Natural killer cell (primary cell): ENCODE measurements around the gene TXNDC16. TPM values are rescaled to one million over a fixed set of nuclear protein-coding genes. Genes with fewer than 3 reads are reported as not detected.

Experiments used
- ATAC-seq, 3 donors: fragments of 150-1000 bp in 2 of 3; fragments of 200-7000 bp in 1 of 3; cut with Tn5 transposase; 1 replicate in 1 of 3; 2 replicates in 2 of 3; pipeline ENCODE4 v1.10.0; 2021; ENCODE audit warnings: mild to moderate bottlenecking in 2 of 3, moderate library complexity in 2 of 3
- DNase-seq, 2 donors: peaks; one replicate each; pipeline versions ENCODE4 v3.0.0 to v3.0.0-alpha.2; 2013 to 2021; ENCODE audit warnings: mixed read lengths in 1 of 2
- H3K27ac ChIP-seq: one replicate; pipeline ENCODE4 v1.5.1; 2013; ENCODE audit warnings: mild to moderate bottlenecking, low read length
- H3K27me3 ChIP-seq: one replicate; pipeline ENCODE4 v1.6.1; 2013; ENCODE audit warnings: low read length; ENCODE audit not compliant: control insufficient read depth, insufficient read depth
- H3K36me3 ChIP-seq: one replicate; pipeline ENCODE4 v1.6.1; 2013; ENCODE audit warnings: low read length; ENCODE audit not compliant: control insufficient read depth, insufficient read depth
- H3K4me1 ChIP-seq: one replicate; pipeline ENCODE4 v1.6.1; 2013; ENCODE audit warnings: low read length; ENCODE audit not compliant: control insufficient read depth, insufficient read depth
- H3K4me3 ChIP-seq: one replicate; pipeline ENCODE4 v1.5.1; 2013; ENCODE audit warnings: low read length
- H3K9me3 ChIP-seq: one replicate; pipeline ENCODE4 v1.6.1; 2013; ENCODE audit warnings: low read length; ENCODE audit not compliant: control insufficient read depth, insufficient read depth
- H3K27ac Mint-ChIP-seq, 2 donors: one replicate each; pipeline ENCODE4 v1.8.0; 2022; ENCODE audit warnings: mild to moderate bottlenecking in 2 of 2, mixed read lengths in 2 of 2, moderate library complexity in 1 of 2
- H3K27me3 Mint-ChIP-seq, 2 donors: one replicate each; pipeline ENCODE4 v1.8.0; 2022; ENCODE audit warnings: low read depth in 2 of 2, mixed read lengths in 2 of 2
- H3K36me3 Mint-ChIP-seq: one replicate; pipeline ENCODE4 v1.8.0; 2022; ENCODE audit warnings: mixed read lengths
- H3K4me1 Mint-ChIP-seq, 2 donors: one replicate each; pipeline ENCODE4 v1.8.0; 2022; ENCODE audit warnings: mixed read lengths in 2 of 2
- H3K4me3 Mint-ChIP-seq: one replicate; pipeline ENCODE4 v1.8.0; 2022; ENCODE audit warnings: mild to moderate bottlenecking, moderate library complexity, mixed read lengths
- H3K9me3 Mint-ChIP-seq, 2 donors: one replicate each; pipeline ENCODE4 v1.8.0; 2022; ENCODE audit warnings: mixed read lengths in 2 of 2
- CTCF ChIP-seq: fragments of 200-600 bp; IDR thresholded peaks from one replicate; pipeline ENCODE4 v1.8.0; 2022; ENCODE audit warnings: antibody characterized with exemption
- WGBS: methylation state at CpG from one replicate; pipeline ENCODE4 v1.1.7; 2013; ENCODE audit warnings: missing lambda C conversion rate; ENCODE audit not compliant: insufficient coverage; 5-methylcytosine and 5-hydroxymethylcytosine counted together
- intact Hi-C: fragments of 100-400 bp; cut with micrococcal nuclease; formaldehyde crosslinking; loops from one replicate; pipeline ENCODE4 v1.14.2; 2022
- total RNA-seq, 4 donors: library from RNA; stranded (reverse); fragments of 120-200 nt in 1 of 4; gene quantifications; one replicate each; pipeline versions ENCODE4 v1.2.3 to v1.2.4, GENCODE V29; 2013 to 2022

TXNDC16 gene
- total RNA-seq, 3 donors from 2014 or later (not counting 1 experiment from before 2014, with no cell fraction given), result 16.5 to 22.0 (median 20.7) TPM

DNA sequence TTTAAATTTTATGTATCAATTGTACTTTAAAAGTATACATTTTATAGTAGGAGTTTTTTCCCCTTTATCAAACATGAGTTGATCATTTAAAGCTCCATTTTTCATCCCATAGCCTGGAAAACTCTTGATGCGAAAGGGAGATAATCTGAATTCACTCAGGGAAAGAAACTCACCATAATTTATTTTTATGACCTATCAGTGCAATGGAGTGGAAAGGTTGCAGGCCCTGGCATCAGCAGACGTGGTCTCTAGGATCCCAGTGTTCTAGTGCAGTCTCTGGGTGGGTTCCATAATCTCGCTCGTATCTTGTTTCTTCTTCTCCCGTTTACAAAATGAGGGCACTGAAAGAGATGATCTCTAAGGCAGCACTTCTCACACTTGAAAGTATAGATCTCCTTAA is 153.2 kb downstream of the TXNDC16 start:
- Mint-ChIP-seq H3K9me3 (no peaks in the 10 kb centered on the region), H3K36me3 (peaks cover 7% of the 10 kb centered on the region), H3K27ac (no peak overlapping the region), H3K27me3 (peaks cover 0 to 3% of the 10 kb centered on the region in 2 donors), H3K4me3 (no peak overlapping the region), H3K4me1 (peaks cover 46 to 48% of the 10 kb centered on the region in 2 donors)
- Histone ChIP-seq H3K4me1 (peaks cover 6% of the 10 kb centered on the region), H3K27ac (no peak overlapping the region), H3K4me3 (no peak overlapping the region), H3K36me3 (no peaks in the 10 kb centered on the region), H3K27me3 (peaks cover 2% of the 10 kb centered on the region), H3K9me3 (peaks cover 3% of the 10 kb centered on the region)
- intact Hi-C loops, result no loop called here
- no peak for DNase-seq
- TF ChIP-seq CTCF, result no peak
- WGBS, result 99% methylated on average over 4 of the region's 5 CpGs
- no peak for ATAC-seq

- WGBS, result 94% methylated on average over 5 of the region's 5 CpGs
- no peak for TF ChIP-seq CTCF
- Histone ChIP-seq H3K27me3 (peaks cover 2% of the 10 kb centered on the region), H3K27ac (no peak overlapping the region), H3K4me3 (no peak overlapping the region), H3K36me3 (no peaks in the 10 kb centered on the region), H3K9me3 (peaks cover 3% of the 10 kb centered on the region), H3K4me1 (peaks cover 6% of the 10 kb centered on the region)
- Mint-ChIP-seq H3K9me3 (no peaks in the 10 kb centered on the region), H3K36me3 (peaks cover 7% of the 10 kb centered on the region), H3K4me1 (peaks cover 43 to 44% of the 10 kb centered on the region in 2 donors), H3K27me3 (peaks cover 0 to 6% of the 10 kb centered on the region in 2 donors), H3K27ac (no peak overlapping the region), H3K4me3 (no peak overlapping the region)
- intact Hi-C loops, result no loop called here
- DNase-seq (no peak), ATAC-seq (no peak)
These were observed 154.5 kb downstream of the TXNDC16 start for GRCh38 chr14:52397844-52398243.

DNA sequence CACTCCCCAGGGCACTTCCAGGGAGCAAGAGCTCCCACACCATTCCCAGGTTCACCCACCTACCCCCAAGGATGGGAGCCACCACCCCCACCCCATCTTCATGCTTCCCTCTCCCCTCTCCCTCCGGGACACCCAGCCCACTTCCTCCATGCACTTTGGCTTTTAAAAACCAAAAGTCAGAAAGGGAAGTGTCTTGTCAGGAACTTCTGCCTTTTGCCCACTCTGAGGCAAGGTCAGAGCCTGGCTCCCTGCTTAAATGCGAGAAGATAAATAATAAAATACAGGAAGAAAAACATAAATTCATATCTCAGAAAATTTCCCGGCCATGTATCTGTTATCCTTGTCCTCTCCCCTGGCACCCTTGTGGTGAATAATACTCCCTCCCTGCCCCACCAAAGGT is 156.6 kb downstream of the TXNDC16 start:
- intact Hi-C loops, result no loop called here
- Mint-ChIP-seq H3K27ac (no peak overlapping the region), H3K36me3 (peaks cover 7% of the 10 kb centered on the region), H3K4me3 (no peak overlapping the region), H3K27me3 (peaks cover 0 to 6% of the 10 kb centered on the region in 2 donors), H3K4me1 (peaks cover 22 to 23% of the 10 kb centered on the region in 2 donors), H3K9me3 (no peaks in the 10 kb centered on the region)
- H3K27me3 ChIP-seq, result peaks cover 2% of the 10 kb centered on the region
- no peak overlapping the region for H3K4me3 ChIP-seq
- DNase-seq (no peak), ATAC-seq (no peak)
- no peaks in the 10 kb centered on the region for H3K36me3 ChIP-seq
- H3K4me1 ChIP-seq, result peaks cover 6% of the 10 kb centered on the region
- peaks cover 3% of the 10 kb centered on the region for H3K9me3 ChIP-seq
- no peak overlapping the region for H3K27ac ChIP-seq
- no peak for TF ChIP-seq CTCF
- 25% methylated on average over 3 of the region's 3 CpGs for WGBS
